ENCODE data around the gene GALNT16. TPM values are rescaled to one million over a fixed set of nuclear protein-coding genes. Genes with fewer than 3 reads are reported as not detected.
A peak's percentile ranks its signal among the peaks of the same experiment; 100 is the strongest.

Gene GALNT16
- total and polyA plus RNA-seq, 7 donors, result 2.4 to 20.5 (median 5.3) TPM; not detected in 1

- peaks cover 0 to 31% (median 19%) of the 10 kb centered on the region in 4 donors for H3K4me1 ChIP-seq
- TF ChIP-seq POLR2AphosphoS5 (IDR thresholded peaks at IDR 0.05), result no peak
- no peak for TF ChIP-seq CTCF (IDR thresholded peaks at IDR 0.05)
- TF ChIP-seq EP300 (IDR thresholded peaks at IDR 0.05), result no peak
- TF ChIP-seq POLR2A (IDR thresholded peaks at IDR 0.05), result no peak
- 71 to 83% methylated on average over 7 of the region's 7 CpGs for WGBS, 2 donors
- peak; percentile 55 for DNase-seq
- H3K36me3 ChIP-seq, result no peaks in the 10 kb centered on the region
- intact Hi-C loops (cut with DNase I), result no loop called here
- no peaks in the 10 kb centered on the region for H3K27me3 ChIP-seq
- peak overlapping the region in 1 of 4 donors; percentile 82 for H3K27ac ChIP-seq
- no peaks in the 10 kb centered on the region for H3K9me3 ChIP-seq
- H3K4me3 ChIP-seq, result no peak overlapping the region
Measured at GRCh38 chr14:69356903-69357543, 97.1 kb downstream of the GALNT16 start.

- TF ChIP-seq CTCF (IDR thresholded peaks at IDR 0.05) (no peak), EP300 (IDR thresholded peaks at IDR 0.05) (no peak), POLR2A (IDR thresholded peaks at IDR 0.05) (no peak)
- Histone ChIP-seq H3K27ac (no peak overlapping the region), H3K4me1 (peaks cover 0 to 31% (median 19%) of the 10 kb centered on the region in 4 donors), H3K9me3 (no peaks in the 10 kb centered on the region), H3K4me3 (no peak overlapping the region), H3K36me3 (no peaks in the 10 kb centered on the region), H3K27me3 (no peaks in the 10 kb centered on the region)
- DNase-seq, result no peak
- WGBS, 2 donors, result 89 to 91% methylated on average over 7 of the region's 7 CpGs
- intact Hi-C loops (cut with DNase I), result no loop called here
Measured at GRCh38 chr14:69357544-69358200, 97.7 kb downstream of the GALNT16 start.

- WGBS, 2 donors, result 68% methylated on average over 12 of the region's 12 CpGs
- no peaks in the 10 kb centered on the region for H3K9me3 ChIP-seq
- TF ChIP-seq EP300 (IDR thresholded peaks at IDR 0.05) (no peak), CTCF (IDR thresholded peaks at IDR 0.05) (no peak), POLR2AphosphoS5 (IDR thresholded peaks at IDR 0.05) (no peak), POLR2A (IDR thresholded peaks at IDR 0.05) (no peak)
- H3K4me1 ChIP-seq, result peaks cover 0 to 31% (median 19%) of the 10 kb centered on the region in 4 donors
- H3K36me3 ChIP-seq, result no peaks in the 10 kb centered on the region
- intact Hi-C loops (cut with DNase I), result no loop called here
- H3K27ac ChIP-seq, result no peak overlapping the region
- H3K4me3 ChIP-seq, result no peak overlapping the region
- no peaks in the 10 kb centered on the region for H3K27me3 ChIP-seq
- peak; percentile 46 for DNase-seq
Measured at GRCh38 chr14:69358233-69358963, 98.4 kb downstream of the GALNT16 start.

GRCh38 chr14:69358966-69359365 is 99.0 kb downstream of the GALNT16 start:
- no peaks in the 10 kb centered on the region for H3K36me3 ChIP-seq
- intact Hi-C loops (cut with DNase I), result no loop called here
- no peak overlapping the region for H3K4me3 ChIP-seq
- TF ChIP-seq EP300 (IDR thresholded peaks at IDR 0.05) (no peak), POLR2AphosphoS5 (IDR thresholded peaks at IDR 0.05) (no peak), CTCF (IDR thresholded peaks at IDR 0.05) (no peak), POLR2A (IDR thresholded peaks at IDR 0.05) (no peak)
- H3K4me1 ChIP-seq, result peaks cover 0 to 31% (median 19%) of the 10 kb centered on the region in 4 donors
- DNase-seq, result no peak
- no peaks in the 10 kb centered on the region for H3K9me3 ChIP-seq
- H3K27ac ChIP-seq, result no peak overlapping the region
- H3K27me3 ChIP-seq, result no peaks in the 10 kb centered on the region
- WGBS, 2 donors, result 92 to 95% methylated on average over 3 of the region's 3 CpGs
